Pancreas (tissue), 10 donors: Measurements from ENCODE around the gene ALG10B. TPM values are rescaled to one million over a fixed set of nuclear protein-coding genes. Genes with fewer than 3 reads are reported as not detected.
"Not testable (repeated sequence)": the region's sequence is repeated elsewhere in the genome, so short reads cannot be mapped to it uniquely, and the experiment has no call there.

Experiments used
- ATAC-seq, 4 donors: fragments of 200-7000 bp; cut with Tn5 transposase; one replicate each; pipeline versions ENCODE4 v1.8.0 to v1.9.1; 2020; ENCODE audit warnings: mild to moderate bottlenecking in 4 of 4, moderate library complexity in 4 of 4
- DNase-seq, 6 donors: peaks; one replicate each; pipeline ENCODE4 v3.0.0-alpha.2; 2020
- FAIRE-seq: peaks from 2 replicates; lab custom pipeline; 2012; peaks lifted over from hg19 to GRCh38; lab: Jason Lieb, UNC
- H3K27ac ChIP-seq, 4 donors: fragments of 200-600 bp; sonication (generic); 1 replicate in 3 of 4; 2 replicates in 1 of 4; pipeline versions ENCODE4 v1.5.0 to v1.8.0; 2020
- H3K27me3 ChIP-seq, 4 donors: fragments of 200-600 bp; one replicate each; pipeline ENCODE4 v1.8.0; 2021
- H3K36me3 ChIP-seq, 3 donors: fragments of 200-600 bp; sonication (generic) in 1 of 3; one replicate each; pipeline versions ENCODE4 v1.5.0 to v1.8.0; 2020 to 2021
- H3K4me1 ChIP-seq, 3 donors: fragments of 200-600 bp; one replicate each; pipeline ENCODE4 v1.8.0; 2021
- H3K4me3 ChIP-seq, 4 donors: fragments of 200-600 bp; sonication (generic) in 2 of 4; one replicate each; pipeline versions ENCODE4 v1.5.0 to v1.8.0; 2020 to 2021
- H3K9me3 ChIP-seq, 4 donors: fragments of 200-600 bp; one replicate each; pipeline ENCODE4 v1.8.0; 2021
- WGBS, 2 donors: extraction: QIAGEN DNeasy Blood & Tissue Kit; methylation state at CpG; one replicate each; pipeline ENCODE4 v1.1.7; 2013; 5-methylcytosine and 5-hydroxymethylcytosine counted together
- intact Hi-C, 3 donors: fragments of 100-400 bp; cut with DNase I; formaldehyde crosslinking; loops; one replicate each; pipeline versions ENCODE4 v1.11.1 to v1.14.2; 2022
- polyA plus RNA-seq, 2 donors: library from polyadenylated mRNA; stranded (reverse); fragments of 200-250 nt; gene quantifications; one replicate each; pipeline ENCODE4 v1.2.3, GENCODE V29; 2013
- total RNA-seq, 6 donors: library from RNA; stranded (reverse); fragmentation: NEBNext Ultra II Directional in 4 of 6; extraction: Animal tissue kit (Norgen Biotek cat#: 25700) in 4 of 6; gene quantifications; one replicate each; pipeline versions ENCODE4 v1.2.1 to v1.2.4, GENCODE V29; 2021 to 2023
- TF ChIP-seq, protein P1 (sequence below), 4 donors: fragments of 200-600 bp; sonication (generic) in 3 of 4; IDR thresholded peaks; one replicate each; pipeline versions ENCODE4 v1.5.0 to v1.8.0; 2021; ENCODE audit warnings: antibody characterized with exemption in 4 of 4
- donor health status: healthy with polysubstance abuse.
- donor health status: DM: no; HTN: no; CAD: no; lungs with moderate emphysema.
- donor health status: DM: no; HTN: no; CAD: no.
- donor health status: control.
- donor health status: control.
- donor health status: Bipolar disorder and iron deficiency.
- donor health status: DM: yes; HTN: yes; CAD: no.
- donor health status: DM: no; HTN: no; CAD: no.
- donor health status: DM: no; HTN: no; CAD: no.
- donor health status: DM: yes; HTN: yes; CAD: no.

ALG10B gene
- total and polyA plus RNA-seq, 8 donors = 0.68 to 5.1 (median 3.4) TPM

DNA sequence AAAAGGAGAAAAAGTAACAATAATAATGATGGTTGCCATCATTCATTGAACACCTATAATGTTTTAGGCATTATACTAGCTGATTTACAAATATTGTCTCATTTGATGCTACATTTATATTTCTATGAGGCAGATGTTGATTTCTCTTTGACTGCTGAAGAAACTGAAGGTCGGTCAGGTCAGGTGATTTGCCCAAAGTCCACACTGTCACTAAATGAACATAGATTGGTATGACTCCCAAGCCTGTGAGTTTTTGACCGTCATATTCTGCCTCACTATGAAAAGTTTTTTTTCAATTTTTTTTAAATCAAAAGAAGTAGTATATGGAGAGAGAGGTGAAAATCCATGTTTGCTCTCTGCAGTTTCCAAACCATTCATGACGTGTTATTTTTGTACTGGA is 10.8 kb downstream of the ALG10B start:
- TF ChIP-seq, protein P1, sequence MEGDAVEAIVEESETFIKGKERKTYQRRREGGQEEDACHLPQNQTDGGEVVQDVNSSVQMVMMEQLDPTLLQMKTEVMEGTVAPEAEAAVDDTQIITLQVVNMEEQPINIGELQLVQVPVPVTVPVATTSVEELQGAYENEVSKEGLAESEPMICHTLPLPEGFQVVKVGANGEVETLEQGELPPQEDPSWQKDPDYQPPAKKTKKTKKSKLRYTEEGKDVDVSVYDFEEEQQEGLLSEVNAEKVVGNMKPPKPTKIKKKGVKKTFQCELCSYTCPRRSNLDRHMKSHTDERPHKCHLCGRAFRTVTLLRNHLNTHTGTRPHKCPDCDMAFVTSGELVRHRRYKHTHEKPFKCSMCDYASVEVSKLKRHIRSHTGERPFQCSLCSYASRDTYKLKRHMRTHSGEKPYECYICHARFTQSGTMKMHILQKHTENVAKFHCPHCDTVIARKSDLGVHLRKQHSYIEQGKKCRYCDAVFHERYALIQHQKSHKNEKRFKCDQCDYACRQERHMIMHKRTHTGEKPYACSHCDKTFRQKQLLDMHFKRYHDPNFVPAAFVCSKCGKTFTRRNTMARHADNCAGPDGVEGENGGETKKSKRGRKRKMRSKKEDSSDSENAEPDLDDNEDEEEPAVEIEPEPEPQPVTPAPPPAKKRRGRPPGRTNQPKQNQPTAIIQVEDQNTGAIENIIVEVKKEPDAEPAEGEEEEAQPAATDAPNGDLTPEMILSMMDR (IDR thresholded peaks at IDR 0.05) = no peak
- WGBS, 2 donors = 59 to 71% methylated on average over 3 of the region's 3 CpGs
- DNase-seq (no peak), ATAC-seq (no peak), FAIRE-seq (no peak)
- no peaks in the 10 kb centered on the region for H3K9me3 ChIP-seq
- H3K4me3 ChIP-seq = no peak overlapping the region
- H3K4me1 ChIP-seq = no peaks in the 10 kb centered on the region
- intact Hi-C loops = no loop called here
- no peaks in the 10 kb centered on the region for H3K36me3 ChIP-seq
- no peak overlapping the region for H3K27ac ChIP-seq
- no peaks in the 10 kb centered on the region for H3K27me3 ChIP-seq

DNA sequence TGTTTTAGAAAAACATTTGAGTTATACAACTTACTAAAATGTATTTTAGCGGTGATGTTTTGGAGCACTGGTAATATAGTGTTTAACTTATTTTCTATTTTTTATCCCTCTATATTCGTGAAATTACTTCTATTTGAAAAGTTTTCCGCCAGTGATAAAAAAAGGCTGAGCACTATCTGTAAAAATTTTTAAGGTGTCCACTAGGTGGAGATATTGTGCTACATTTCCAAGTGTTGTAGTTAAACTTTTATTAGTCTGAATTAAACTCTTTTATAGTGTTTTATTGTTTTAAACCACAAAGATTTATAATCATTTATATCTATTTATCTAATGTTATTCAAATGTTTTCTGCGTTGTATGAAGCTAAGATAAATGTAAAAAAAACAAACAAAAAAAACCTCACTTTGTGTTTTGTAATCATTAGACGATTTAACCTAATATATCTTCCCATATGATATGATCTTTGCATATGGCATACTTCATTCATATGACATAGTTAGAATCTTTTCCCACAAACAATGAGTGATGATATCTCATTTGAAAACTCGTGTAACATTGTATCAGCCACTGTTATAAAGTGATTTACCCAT is 11.8 kb downstream of the ALG10B start:
- TF ChIP-seq, protein P1 (IDR thresholded peaks at IDR 0.05) = peak; percentile 32 to 73 (median 46)
- intact Hi-C loops = no loop called here
- FAIRE-seq (peak; percentile 99), DNase-seq (no peak), ATAC-seq (peak in 2 of 4 donors; percentile 56 to 62)
- H3K36me3 ChIP-seq = no peaks in the 10 kb centered on the region
- H3K9me3 ChIP-seq = no peaks in the 10 kb centered on the region
- no peaks in the 10 kb centered on the region for H3K27me3 ChIP-seq
- H3K4me3 ChIP-seq = no peak overlapping the region
- H3K4me1 ChIP-seq = no peaks in the 10 kb centered on the region
- no peak overlapping the region for H3K27ac ChIP-seq
- 20 to 23% methylated on average over 6 of the region's 6 CpGs for WGBS, 2 donors

DNA sequence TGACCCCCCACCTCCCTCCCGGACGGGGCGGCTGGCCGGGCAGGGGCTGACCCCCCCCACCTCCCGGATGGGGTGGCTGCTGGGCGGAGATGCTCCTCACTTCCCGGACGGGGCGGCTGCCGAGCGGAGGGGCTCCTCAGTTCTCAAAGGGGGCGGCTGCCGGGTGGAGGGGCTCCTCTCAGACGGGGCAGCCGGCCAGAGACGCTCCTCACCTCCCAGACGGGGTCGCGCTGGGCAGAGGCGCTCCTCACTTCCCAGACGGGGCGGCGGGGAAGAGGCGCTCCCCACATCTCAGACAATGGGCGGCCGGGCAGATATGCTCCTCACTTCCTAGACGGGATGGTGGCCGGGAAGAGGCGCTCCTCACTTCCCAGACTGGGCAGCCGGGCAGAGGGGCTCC is 13.8 kb downstream of the ALG10B start:
- H3K27ac ChIP-seq, ATAC-seq, H3K4me3 ChIP-seq, H3K4me1 ChIP-seq, H3K36me3 ChIP-seq, H3K9me3 ChIP-seq, H3K27me3 ChIP-seq, intact Hi-C loops, FAIRE-seq: not testable (repeated sequence)
- DNase-seq = peak in 3 of 6 donors; percentile 16 to 63 (median 48)
- 87 to 89% methylated on average over 17 to 26 of the region's 30 CpGs for WGBS, 2 donors

DNA sequence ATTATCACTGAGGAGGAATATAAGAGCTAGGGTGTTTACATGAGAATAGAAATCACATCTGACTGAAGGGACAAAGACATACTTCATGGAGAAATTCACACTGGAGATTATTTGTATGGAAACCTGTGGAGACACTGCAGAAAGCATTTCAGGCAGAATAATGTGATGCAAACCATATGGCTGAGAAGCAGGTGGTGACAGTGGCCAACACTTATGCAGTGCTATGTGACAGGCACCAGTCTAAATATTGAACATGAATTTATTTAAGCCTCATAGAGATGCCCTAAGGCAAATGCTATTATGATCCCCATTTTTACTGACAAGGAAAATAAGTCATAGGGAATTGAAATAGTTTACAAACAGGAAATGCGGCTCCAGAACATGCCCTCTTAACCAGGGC is 16.2 kb downstream of the ALG10B start:
- Histone ChIP-seq H3K36me3 (no peaks in the 10 kb centered on the region), H3K27me3 (no peaks in the 10 kb centered on the region), H3K4me3 (no peak overlapping the region), H3K27ac (no peak overlapping the region), H3K9me3 (no peaks in the 10 kb centered on the region), H3K4me1 (no peaks in the 10 kb centered on the region)
- DNase-seq (no peak), ATAC-seq (no peak), FAIRE-seq (no peak)
- 77 to 87% methylated on average over 1 of the region's 1 CpG for WGBS, 2 donors
- intact Hi-C loops = no loop called here
- TF ChIP-seq, protein P1 (IDR thresholded peaks at IDR 0.05) = no peak

DNA sequence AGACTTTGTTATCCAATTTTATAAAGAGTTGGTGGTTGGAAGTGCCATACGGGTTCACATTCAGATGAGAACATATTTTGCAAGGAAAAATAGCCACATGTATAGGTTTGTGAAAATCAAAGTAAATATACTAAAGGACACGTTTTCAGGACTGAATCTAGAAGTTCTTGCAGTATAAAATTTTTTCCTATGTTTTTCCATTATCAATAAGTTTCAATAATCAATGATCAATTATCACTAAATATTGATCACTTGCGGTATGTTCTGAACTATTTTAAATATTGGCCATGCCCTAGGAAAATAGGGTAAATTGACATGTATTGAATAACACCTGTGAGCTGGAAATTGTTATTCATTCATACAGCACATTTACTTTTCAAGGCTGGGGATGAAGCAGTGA is 25.9 kb downstream of the ALG10B start:
- intact Hi-C loops = no loop called here
- Histone ChIP-seq H3K4me3 (no peak overlapping the region), H3K4me1 (no peaks in the 10 kb centered on the region), H3K27me3 (no peaks in the 10 kb centered on the region), H3K36me3 (no peaks in the 10 kb centered on the region), H3K9me3 (no peaks in the 10 kb centered on the region), H3K27ac (no peak overlapping the region)
- ATAC-seq = no peak
- TF ChIP-seq, protein P1 (IDR thresholded peaks at IDR 0.05) = no peak
- 19 to 44% methylated on average over 3 of the region's 3 CpGs for WGBS, 2 donors
- FAIRE-seq = no peak
- no peak for DNase-seq

DNA sequence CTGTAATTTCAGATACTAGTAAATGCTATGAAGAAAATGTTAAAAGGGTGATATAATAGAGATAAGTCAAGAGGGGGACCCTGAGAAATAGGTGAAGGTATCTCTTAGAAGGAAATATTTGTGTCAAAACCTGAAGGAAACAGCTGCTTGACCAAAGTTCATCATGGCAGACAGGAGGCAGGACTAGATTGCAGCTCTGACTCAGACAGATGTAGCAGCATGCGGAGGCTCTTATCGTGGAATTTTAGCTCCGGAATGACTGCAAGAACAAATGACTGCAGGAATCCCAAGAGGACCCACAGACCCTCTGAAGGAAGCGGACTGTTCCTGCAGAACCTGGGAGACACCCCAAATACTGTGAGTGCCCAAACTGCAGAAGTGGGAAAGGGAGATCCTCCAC is 26.7 kb downstream of the ALG10B start:
- FAIRE-seq, H3K27me3 ChIP-seq, ATAC-seq, H3K4me1 ChIP-seq, DNase-seq, H3K27ac ChIP-seq, H3K9me3 ChIP-seq, H3K36me3 ChIP-seq, H3K4me3 ChIP-seq, intact Hi-C loops: not testable (repeated sequence)
- 53 to 62% methylated on average over 4 of the region's 4 CpGs for WGBS, 2 donors

DNA sequence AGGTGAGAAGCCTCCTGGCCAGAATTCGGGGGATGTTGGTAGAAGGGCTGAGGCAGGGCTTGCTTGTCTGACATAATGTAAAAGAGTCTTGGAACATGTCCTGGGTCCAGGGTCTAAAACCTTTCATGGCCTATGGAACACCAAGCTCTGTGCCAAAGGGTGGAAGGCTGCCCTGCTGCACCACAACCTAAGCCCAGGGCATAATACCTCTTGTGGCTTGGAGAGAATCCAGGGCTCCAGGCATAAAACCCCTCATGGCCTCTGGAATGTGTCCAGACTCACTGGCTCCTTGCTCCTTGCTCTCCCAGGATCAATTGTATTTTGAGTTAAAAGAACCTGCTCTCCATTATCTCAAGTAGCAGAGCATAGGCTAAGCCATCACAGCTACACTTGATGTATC is 27.3 kb downstream of the ALG10B start:
- H3K4me1 ChIP-seq, ATAC-seq, H3K4me3 ChIP-seq, DNase-seq, intact Hi-C loops, H3K36me3 ChIP-seq, H3K27ac ChIP-seq, H3K27me3 ChIP-seq, H3K9me3 ChIP-seq, FAIRE-seq: not testable (repeated sequence)
- WGBS, 2 donors = 36 to 78% methylated on average over 1 of the region's 1 CpG
